ENCODE measurements around the gene DOCK8.
"Not testable (repeated sequence)": the region's sequence is repeated elsewhere in the genome, so short reads cannot be mapped to it uniquely, and the experiment has no call there.

Gene DOCK8

GRCh38 chr9:363274-363612, 148.6 kb downstream of the DOCK8 start:
- DNase-seq (ENCODE audit: low read depth), result no peak

GRCh38 chr9:365436-365835, 150.8 kb downstream of the DOCK8 start:
- DNase-seq (ENCODE audit: low read depth), result no peak

- no peak for DNase-seq (ENCODE audit: low read depth)
Observed at GRCh38 chr9:366620-367019, 152.0 kb downstream of the DOCK8 start.

GRCh38 chr9:370086-370485, 155.4 kb downstream of the DOCK8 start:
- no peak for DNase-seq (ENCODE audit: low read depth)

GRCh38 chr9:371349-371748, 156.7 kb downstream of the DOCK8 start:
- DNase-seq (ENCODE audit: low read depth), result no peak

GRCh38 chr9:372128-372527, 157.5 kb downstream of the DOCK8 start:
- DNase-seq (ENCODE audit: low read depth), result no peak

GRCh38 chr9:373759-374206, 159.1 kb downstream of the DOCK8 start:
- DNase-seq (ENCODE audit: low read depth), result no peak

- DNase-seq (ENCODE audit: low read depth), result no peak
Observed at GRCh38 chr9:374736-375135, 160.1 kb downstream of the DOCK8 start.

GRCh38 chr9:376115-376514, 161.4 kb downstream of the DOCK8 start:
- no peak for DNase-seq (ENCODE audit: low read depth)

GRCh38 chr9:378263-378662, 163.6 kb downstream of the DOCK8 start:
- no peak for DNase-seq (ENCODE audit: low read depth)

GRCh38 chr9:382383-382782, 167.7 kb downstream of the DOCK8 start:
- DNase-seq (ENCODE audit: low read depth), result no peak

- no peak for DNase-seq (ENCODE audit: low read depth)
Observed at GRCh38 chr9:385818-386398, 171.2 kb downstream of the DOCK8 start.

- DNase-seq (ENCODE audit: low read depth), result no peak
Observed at GRCh38 chr9:389159-389558, 174.5 kb downstream of the DOCK8 start.

- no peak for DNase-seq (ENCODE audit: low read depth)
Observed at GRCh38 chr9:389758-390157, 175.1 kb downstream of the DOCK8 start.

GRCh38 chr9:392077-392804, 177.6 kb downstream of the DOCK8 start:
- DNase-seq (ENCODE audit: low read depth), result no peak

GRCh38 chr9:394347-395052, 179.8 kb downstream of the DOCK8 start:
- no peak for DNase-seq (ENCODE audit: low read depth)

GRCh38 chr9:396396-396795, 181.7 kb downstream of the DOCK8 start:
- no peak for DNase-seq (ENCODE audit: low read depth)

GRCh38 chr9:398085-398484, 183.4 kb downstream of the DOCK8 start:
- no peak for DNase-seq (ENCODE audit: low read depth)

- DNase-seq (ENCODE audit: low read depth), result no peak
Observed at GRCh38 chr9:401223-401622, 186.6 kb downstream of the DOCK8 start.

- DNase-seq (ENCODE audit: low read depth), result no peak
Observed at GRCh38 chr9:404234-404633, 189.6 kb downstream of the DOCK8 start.

- DNase-seq (ENCODE audit: low read depth), result no peak
Observed at GRCh38 chr9:405341-405740, 190.7 kb downstream of the DOCK8 start.

- DNase-seq (ENCODE audit: low read depth), result no peak
Observed at GRCh38 chr9:406886-407654, 192.4 kb downstream of the DOCK8 start.

- not testable (repeated sequence) for DNase-seq (ENCODE audit: low read depth)
Observed at GRCh38 chr9:409655-410054, 195.0 kb downstream of the DOCK8 start.
